ENCODE data around the gene C5.
"Not testable (repeated sequence)": the region's sequence is repeated elsewhere in the genome, so short reads cannot be mapped to it uniquely, and the experiment has no call there.

C5 gene

DNA sequence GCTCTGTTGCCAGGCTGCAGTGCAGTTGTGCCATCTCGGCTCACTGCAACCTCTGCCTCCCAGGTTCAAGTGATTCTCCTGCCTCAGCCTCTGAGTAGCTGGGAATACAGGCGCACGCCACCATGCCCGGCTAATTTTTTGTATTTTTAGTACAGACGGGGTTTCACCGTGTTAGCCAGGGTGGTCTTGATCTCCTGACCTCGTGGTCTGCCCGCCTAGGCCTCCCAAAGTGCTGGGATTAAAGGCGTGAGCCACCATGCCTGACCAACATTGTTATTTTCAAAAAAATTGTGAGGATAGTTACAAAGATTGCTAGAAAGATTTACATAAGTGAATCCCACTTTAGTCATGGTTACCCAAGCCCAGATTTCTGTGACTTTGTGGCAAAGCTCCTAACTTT lies 78.6 kb downstream of the C5 start:
- not testable (repeated sequence) for H3K4me3 ChIP-seq (ENCODE audit: low read length); H3K27me3 ChIP-seq (ENCODE audit: control insufficient read depth, insufficient read depth, low read length); H3K4me1 ChIP-seq (ENCODE audit: control insufficient read depth, insufficient read depth, low read length); H3K36me3 ChIP-seq (ENCODE audit: control insufficient read depth, insufficient read depth, low read length); H3K9ac ChIP-seq (ENCODE audit: low read length); H3K27ac ChIP-seq (ENCODE audit: low read depth, low read length)

DNA sequence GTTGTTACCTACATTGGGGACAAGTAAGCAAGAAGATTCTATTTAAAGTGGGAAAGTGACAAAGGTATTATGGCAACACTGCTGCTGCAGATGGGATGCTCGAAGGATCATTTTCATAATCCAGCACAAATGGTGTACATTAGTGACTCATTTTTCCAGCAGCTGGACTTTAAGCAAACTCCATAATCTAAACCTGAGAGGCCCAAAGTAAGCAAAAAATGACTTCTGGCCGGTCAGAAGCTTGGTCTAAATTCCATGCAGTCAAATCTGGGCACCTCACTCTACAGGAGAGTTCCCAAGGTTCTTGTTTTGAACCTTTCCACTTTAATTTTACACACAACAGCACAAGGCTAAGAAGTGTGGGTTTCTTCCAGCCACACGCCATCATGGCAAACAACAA lies 79.8 kb downstream of the C5 start:
- Histone ChIP-seq H3K4me3 (ENCODE audit: low read length) (no peak overlapping the region), H3K4me1 (ENCODE audit: control insufficient read depth, insufficient read depth, low read length) (peaks cover 2% of the 10 kb centered on the region), H3K36me3 (ENCODE audit: control insufficient read depth, insufficient read depth, low read length) (no peaks in the 10 kb centered on the region), H3K27me3 (ENCODE audit: control insufficient read depth, insufficient read depth, low read length) (no peaks in the 10 kb centered on the region), H3K9ac (ENCODE audit: low read length) (no peak overlapping the region), H3K27ac (ENCODE audit: low read depth, low read length) (no peak overlapping the region)

DNA sequence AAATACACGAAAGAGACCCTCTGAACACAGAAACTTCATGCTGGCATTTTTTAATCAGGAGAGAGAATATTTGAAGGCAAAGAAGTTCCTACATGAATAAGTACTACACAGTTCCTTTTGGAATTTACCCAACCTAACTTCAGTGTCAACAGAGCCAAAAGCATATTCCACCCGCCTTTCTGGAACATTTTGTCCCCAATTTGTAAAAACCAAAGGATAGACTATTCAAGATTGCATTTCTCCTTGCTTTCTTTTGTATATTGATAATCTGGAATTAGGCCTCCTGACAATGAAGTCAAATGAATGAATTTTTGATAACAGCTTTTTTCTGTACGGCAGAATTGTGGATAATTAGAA lies 84.1 kb downstream of the C5 start:
- Histone ChIP-seq H3K27me3 (ENCODE audit: control insufficient read depth, insufficient read depth, low read length) (no peaks in the 10 kb centered on the region), H3K27ac (ENCODE audit: low read depth, low read length) (peak overlapping the region; percentile 38), H3K36me3 (ENCODE audit: control insufficient read depth, insufficient read depth, low read length) (no peaks in the 10 kb centered on the region), H3K4me3 (ENCODE audit: low read length) (no peak overlapping the region), H3K9ac (ENCODE audit: low read length) (no peak overlapping the region), H3K4me1 (ENCODE audit: control insufficient read depth, insufficient read depth, low read length) (peaks cover 2% of the 10 kb centered on the region)

DNA sequence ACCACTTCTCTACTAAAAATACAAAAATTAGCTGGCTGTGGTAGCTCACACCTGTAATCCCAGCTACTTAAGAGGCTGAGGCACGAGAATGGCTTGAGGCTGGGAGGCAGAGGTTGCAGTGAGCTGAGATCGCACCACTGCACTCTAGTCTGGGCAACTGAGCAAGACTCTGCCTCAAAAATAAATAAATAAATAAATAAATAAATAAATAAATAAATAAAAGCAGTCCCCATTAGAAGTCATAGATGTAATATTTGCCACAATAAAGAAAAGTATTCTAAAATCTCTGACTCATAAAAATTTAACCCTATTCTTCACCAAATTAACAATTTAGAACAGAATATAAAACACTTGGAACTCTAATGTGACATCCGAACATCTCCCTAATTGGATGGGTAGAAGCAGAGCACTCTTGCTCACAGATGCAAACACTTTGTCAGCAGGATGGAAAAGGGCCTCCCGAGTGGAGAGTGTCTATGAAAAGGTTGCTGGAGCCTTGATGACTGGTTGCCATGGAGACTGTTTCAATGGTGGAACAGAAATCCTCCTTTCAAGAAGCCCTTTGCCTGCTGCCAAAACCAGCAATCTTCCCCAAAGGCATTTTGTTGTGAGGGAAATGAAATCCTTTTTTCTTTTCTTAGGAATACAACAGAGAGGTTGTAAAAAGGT lies 84.6 kb downstream of the C5 start:
- no peak overlapping the region for H3K4me3 ChIP-seq (ENCODE audit: low read length)
- H3K4me1 ChIP-seq (ENCODE audit: control insufficient read depth, insufficient read depth, low read length), result peaks cover 2% of the 10 kb centered on the region
- H3K36me3 ChIP-seq (ENCODE audit: control insufficient read depth, insufficient read depth, low read length), result no peaks in the 10 kb centered on the region
- H3K27ac ChIP-seq (ENCODE audit: low read depth, low read length), result peak overlapping the region; percentile 26
- no peak overlapping the region for H3K9ac ChIP-seq (ENCODE audit: low read length)
- H3K27me3 ChIP-seq (ENCODE audit: control insufficient read depth, insufficient read depth, low read length), result no peaks in the 10 kb centered on the region

DNA sequence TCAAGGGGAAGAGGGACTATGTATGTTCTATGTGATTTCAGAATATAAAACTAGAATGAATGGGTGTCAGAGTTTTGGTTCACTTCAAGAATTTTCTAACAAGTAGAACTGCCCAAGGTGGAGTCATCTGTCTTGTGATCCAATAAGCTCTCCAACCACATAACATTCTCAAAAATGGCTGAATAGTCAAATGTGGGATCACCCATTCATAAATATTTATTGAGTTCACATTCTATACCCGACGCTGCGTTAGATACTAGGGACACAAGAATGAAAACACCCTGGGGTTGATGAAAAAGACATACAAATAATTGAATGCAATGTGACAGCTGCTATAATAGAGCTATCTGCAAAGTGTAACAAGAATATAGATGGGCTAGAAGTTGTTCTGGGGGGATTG lies 88.1 kb downstream of the C5 start:
- H3K4me3 ChIP-seq (ENCODE audit: low read length), result no peak overlapping the region
- H3K36me3 ChIP-seq (ENCODE audit: control insufficient read depth, insufficient read depth, low read length), result no peaks in the 10 kb centered on the region
- no peaks in the 10 kb centered on the region for H3K27me3 ChIP-seq (ENCODE audit: control insufficient read depth, insufficient read depth, low read length)
- peaks cover 2% of the 10 kb centered on the region for H3K4me1 ChIP-seq (ENCODE audit: control insufficient read depth, insufficient read depth, low read length)
- H3K27ac ChIP-seq (ENCODE audit: low read depth, low read length), result no peak overlapping the region
- no peak overlapping the region for H3K9ac ChIP-seq (ENCODE audit: low read length)

DNA sequence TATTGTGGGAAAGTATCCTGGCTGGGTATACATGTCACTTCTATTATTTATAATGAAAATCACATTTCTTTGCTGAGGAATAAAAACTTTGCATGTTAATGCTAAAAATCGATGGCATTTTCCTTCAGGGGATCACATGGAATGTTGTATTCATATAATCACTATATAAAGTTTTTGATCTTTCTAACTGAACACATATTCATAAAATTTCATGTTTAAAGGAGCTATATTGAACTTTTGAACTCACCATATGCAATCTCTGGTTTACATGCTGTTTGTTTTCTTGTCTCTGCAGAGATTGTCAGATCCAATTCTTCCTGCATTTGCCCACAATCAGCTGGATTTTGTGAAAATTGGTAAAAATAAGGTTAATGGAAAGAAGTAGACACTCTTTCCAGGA lies 90.1 kb downstream of the C5 start:
- Histone ChIP-seq H3K4me3 (ENCODE audit: low read length) (no peak overlapping the region), H3K27ac (ENCODE audit: low read depth, low read length) (no peak overlapping the region), H3K36me3 (ENCODE audit: control insufficient read depth, insufficient read depth, low read length) (no peaks in the 10 kb centered on the region), H3K27me3 (ENCODE audit: control insufficient read depth, insufficient read depth, low read length) (no peaks in the 10 kb centered on the region), H3K9ac (ENCODE audit: low read length) (no peak overlapping the region), H3K4me1 (ENCODE audit: control insufficient read depth, insufficient read depth, low read length) (no peaks in the 10 kb centered on the region)

DNA sequence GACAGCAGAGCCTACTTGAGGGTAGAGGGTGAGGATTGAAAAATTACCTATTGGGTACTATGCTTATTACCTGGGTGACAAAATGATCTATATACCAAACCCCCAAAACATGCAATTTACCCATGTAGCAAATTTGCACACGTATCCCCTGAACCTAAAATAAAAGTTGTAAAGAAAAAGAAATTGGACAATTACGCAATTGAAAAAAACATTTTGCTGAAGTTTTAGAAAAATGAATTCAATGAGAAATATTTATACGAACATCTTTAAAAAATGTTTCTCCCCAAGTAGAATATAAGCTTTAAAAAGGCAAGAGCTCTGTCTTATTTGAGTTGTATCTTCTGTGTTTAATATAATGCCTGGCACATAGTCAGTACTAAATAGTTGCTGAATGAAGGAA lies 93.2 kb downstream of the C5 start:
- Histone ChIP-seq H3K4me1 (ENCODE audit: control insufficient read depth, insufficient read depth, low read length) (no peaks in the 10 kb centered on the region), H3K36me3 (ENCODE audit: control insufficient read depth, insufficient read depth, low read length) (no peaks in the 10 kb centered on the region), H3K27ac (ENCODE audit: low read depth, low read length) (no peak overlapping the region), H3K9ac (ENCODE audit: low read length) (no peak overlapping the region), H3K27me3 (ENCODE audit: control insufficient read depth, insufficient read depth, low read length) (no peaks in the 10 kb centered on the region), H3K4me3 (ENCODE audit: low read length) (no peak overlapping the region)

DNA sequence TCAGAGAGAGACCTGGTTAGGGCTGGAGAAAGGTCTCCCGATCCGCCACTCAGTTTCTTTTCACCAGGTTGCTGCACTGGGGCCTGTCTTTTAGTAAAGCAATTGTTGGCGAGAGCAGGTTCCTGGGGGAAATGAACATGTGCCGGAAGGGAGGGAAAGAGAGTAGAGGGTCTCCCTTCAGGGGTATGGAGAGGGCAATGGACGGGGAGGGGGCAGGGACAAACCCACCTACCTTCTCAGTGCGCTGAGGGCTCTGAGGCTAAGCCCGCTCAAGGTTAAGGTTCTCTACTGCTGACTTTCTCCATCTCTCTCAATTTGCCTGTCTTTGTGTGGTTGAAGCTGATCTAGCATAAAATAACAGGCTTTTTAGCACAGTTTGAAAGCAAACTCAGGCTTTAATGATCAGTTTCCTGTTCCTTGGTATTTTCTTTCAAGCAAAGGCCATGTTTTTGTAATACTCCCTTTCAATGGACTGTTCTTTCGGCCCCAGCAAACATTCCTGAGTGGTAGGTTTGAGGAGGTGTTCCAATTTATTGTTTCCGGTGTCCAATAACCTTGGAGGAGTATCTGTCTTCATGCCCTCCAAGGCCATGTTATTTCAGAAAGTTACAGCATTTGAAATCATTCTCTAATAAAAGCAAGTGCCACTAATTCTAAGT lies 98.0 kb downstream of the C5 start:
- Histone ChIP-seq H3K27ac (ENCODE audit: low read depth, low read length) (no peak overlapping the region), H3K9ac (ENCODE audit: low read length) (no peak overlapping the region), H3K36me3 (ENCODE audit: control insufficient read depth, insufficient read depth, low read length) (no peaks in the 10 kb centered on the region), H3K4me3 (ENCODE audit: low read length) (no peak overlapping the region), H3K4me1 (ENCODE audit: control insufficient read depth, insufficient read depth, low read length) (no peaks in the 10 kb centered on the region), H3K27me3 (ENCODE audit: control insufficient read depth, insufficient read depth, low read length) (no peaks in the 10 kb centered on the region)

DNA sequence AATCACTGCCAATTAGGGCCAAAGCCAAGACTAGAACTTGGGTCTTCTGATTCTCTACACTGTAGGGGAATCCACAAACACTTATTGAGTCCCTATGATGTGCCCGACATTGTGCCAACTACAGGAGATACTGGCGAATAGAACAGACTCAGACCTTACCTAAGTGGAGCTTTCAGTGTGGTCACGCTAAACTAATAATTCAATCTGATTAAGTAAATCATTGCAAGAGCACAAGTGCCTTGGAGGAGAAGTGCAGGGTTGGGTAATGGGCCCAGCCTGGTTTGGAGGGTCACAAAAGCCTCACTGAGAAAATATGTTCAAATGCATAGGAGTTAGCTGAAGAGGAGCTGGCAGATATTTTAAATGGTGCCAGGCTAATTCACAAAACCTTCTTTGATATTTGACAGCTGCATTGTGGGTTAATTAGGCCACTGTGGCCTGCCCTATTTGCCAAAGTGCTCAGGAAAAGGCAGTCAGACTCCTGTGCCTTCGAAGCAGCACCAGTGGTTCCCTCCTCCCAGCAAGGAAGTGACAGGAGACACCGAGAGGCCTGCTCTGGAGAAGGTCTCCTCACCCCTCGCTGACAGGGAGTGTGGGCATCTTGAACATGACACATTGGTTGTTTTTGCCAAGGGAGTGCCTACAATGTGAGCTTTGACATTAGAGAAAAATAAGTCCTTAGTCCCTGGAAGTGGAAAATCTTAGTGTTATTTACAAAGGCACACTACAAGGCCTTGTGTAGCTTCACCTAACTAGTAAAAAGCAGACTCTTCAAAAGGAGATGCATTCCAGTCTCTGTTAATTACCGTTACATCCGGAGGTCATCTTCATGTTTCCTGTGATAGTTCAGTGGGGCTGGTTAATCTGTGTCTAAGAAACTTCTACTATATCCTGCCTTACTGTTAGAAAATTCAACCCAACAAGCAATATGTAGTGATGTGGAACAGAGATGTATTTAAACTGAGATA lies 99.4 kb downstream of the C5 start:
- no peaks in the 10 kb centered on the region for H3K36me3 ChIP-seq (ENCODE audit: control insufficient read depth, insufficient read depth, low read length)
- no peaks in the 10 kb centered on the region for H3K4me1 ChIP-seq (ENCODE audit: control insufficient read depth, insufficient read depth, low read length)
- H3K9ac ChIP-seq (ENCODE audit: low read length), result no peak overlapping the region
- H3K27ac ChIP-seq (ENCODE audit: low read depth, low read length), result no peak overlapping the region
- H3K27me3 ChIP-seq (ENCODE audit: control insufficient read depth, insufficient read depth, low read length), result no peaks in the 10 kb centered on the region
- H3K4me3 ChIP-seq (ENCODE audit: low read length), result no peak overlapping the region

DNA sequence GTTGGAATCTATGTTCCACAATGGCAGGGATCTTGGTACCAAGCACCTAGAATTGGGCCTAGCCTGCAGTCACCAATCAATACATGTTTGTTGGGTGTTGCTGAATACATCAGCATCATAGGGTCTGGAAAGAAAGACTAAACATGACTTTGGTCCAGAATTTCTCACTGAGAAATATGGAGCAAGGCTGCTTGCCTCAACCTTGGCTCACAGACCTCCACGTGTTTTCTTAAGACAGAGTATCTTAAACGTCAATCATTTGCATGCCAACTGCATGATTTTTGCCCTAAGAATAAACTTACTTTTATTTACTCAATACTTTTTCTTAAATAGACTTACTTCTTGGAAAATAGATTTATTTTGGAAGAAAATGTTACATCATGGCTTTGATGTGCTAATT lies 100.8 kb downstream of the C5 start:
- Histone ChIP-seq H3K27ac (ENCODE audit: low read depth, low read length) (no peak overlapping the region), H3K4me1 (ENCODE audit: control insufficient read depth, insufficient read depth, low read length) (no peaks in the 10 kb centered on the region), H3K9ac (ENCODE audit: low read length) (no peak overlapping the region), H3K4me3 (ENCODE audit: low read length) (no peak overlapping the region), H3K27me3 (ENCODE audit: control insufficient read depth, insufficient read depth, low read length) (no peaks in the 10 kb centered on the region), H3K36me3 (ENCODE audit: control insufficient read depth, insufficient read depth, low read length) (no peaks in the 10 kb centered on the region)

DNA sequence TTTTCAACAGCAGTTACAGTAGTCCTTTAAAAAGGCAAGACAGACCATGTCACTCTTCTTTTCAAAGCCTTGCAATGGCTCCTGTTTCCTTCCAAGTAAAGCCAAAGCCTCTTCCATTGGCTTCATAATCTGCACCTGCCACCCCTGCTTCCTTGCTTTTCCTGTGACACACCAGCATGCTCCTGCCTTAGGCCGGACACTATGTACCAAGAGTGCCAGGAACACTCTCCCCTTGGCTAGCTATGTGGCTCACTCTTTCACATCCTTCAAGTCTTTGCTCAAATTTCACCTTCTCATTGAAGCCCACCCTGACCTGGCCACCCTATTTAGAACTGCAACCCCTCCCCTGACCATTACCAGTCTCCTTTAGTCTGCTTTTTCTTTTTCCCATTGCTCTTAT lies 101.3 kb downstream of the C5 start:
- Histone ChIP-seq H3K4me1 (ENCODE audit: control insufficient read depth, insufficient read depth, low read length) (no peaks in the 10 kb centered on the region), H3K4me3 (ENCODE audit: low read length) (no peak overlapping the region), H3K27me3 (ENCODE audit: control insufficient read depth, insufficient read depth, low read length) (no peaks in the 10 kb centered on the region), H3K9ac (ENCODE audit: low read length) (no peak overlapping the region), H3K27ac (ENCODE audit: low read depth, low read length) (no peak overlapping the region), H3K36me3 (ENCODE audit: control insufficient read depth, insufficient read depth, low read length) (no peaks in the 10 kb centered on the region)

DNA sequence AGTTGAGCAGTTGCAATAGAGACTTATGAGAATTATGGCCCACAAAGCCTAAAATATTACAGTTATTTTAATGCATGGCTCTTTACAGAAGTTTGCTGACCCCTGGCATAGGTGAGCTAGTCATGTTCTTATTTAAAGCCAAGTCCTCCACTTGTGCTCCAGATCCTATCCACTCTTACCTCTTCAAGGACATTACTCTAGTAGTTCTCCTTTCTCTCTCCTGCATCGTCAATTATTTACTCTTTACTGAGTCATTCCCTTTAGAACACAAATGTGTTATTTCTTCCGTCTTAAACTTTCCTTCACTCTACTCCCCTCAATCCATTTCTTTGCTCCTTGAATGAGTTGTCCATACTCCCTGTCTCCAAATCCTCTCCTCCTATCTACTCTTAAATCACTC lies 102.9 kb downstream of the C5 start:
- peaks cover 4% of the 10 kb centered on the region for H3K4me1 ChIP-seq (ENCODE audit: control insufficient read depth, insufficient read depth, low read length)
- H3K9ac ChIP-seq (ENCODE audit: low read length), result no peak overlapping the region
- H3K4me3 ChIP-seq (ENCODE audit: low read length), result no peak overlapping the region
- no peaks in the 10 kb centered on the region for H3K27me3 ChIP-seq (ENCODE audit: control insufficient read depth, insufficient read depth, low read length)
- no peak overlapping the region for H3K27ac ChIP-seq (ENCODE audit: low read depth, low read length)
- no peaks in the 10 kb centered on the region for H3K36me3 ChIP-seq (ENCODE audit: control insufficient read depth, insufficient read depth, low read length)
